H1 (cell line): ENCODE data around the gene UCKL1. TPM values are rescaled to one million over a fixed set of nuclear protein-coding genes. Genes with fewer than 3 reads are reported as not detected.

Experiments
- CTCF ChIA-PET: fragments of 300-600 bp; sonication (Branson Sonifier 250); formaldehyde crosslinking; loops from one replicate; lab custom pipeline; 2021; ENCODE audit not compliant: partially characterized antibody; lab: Charles Lee
- POLR2A ChIA-PET: fragments of 300-600 bp; sonication (Branson Sonifier 250); formaldehyde crosslinking; loops from one replicate; lab custom pipeline; 2021; ENCODE audit warnings: inconsistent platforms; ENCODE audit not compliant: partially characterized antibody; lab: Charles Lee
- DNase-seq, 2 experiments: peaks; one replicate each; pipeline versions ENCODE4 v3.0.0 to v3.0.0-alpha.2; 2010 to 2022; ENCODE audit warnings: low spot score in 2 of 2, low read depth in 1 of 2, mixed read lengths in 1 of 2
- FAIRE-seq: peaks from 2 replicates; lab custom pipeline; 2011; peaks lifted over from hg19 to GRCh38; lab: Jason Lieb, UNC
- H2AFZ ChIP-seq: 2 replicates; pipeline ENCODE4 v1.8.1; 2012; ENCODE audit warnings: low read length, inconsistent platforms
- H2AK5ac ChIP-seq: 2 replicates; pipeline ENCODE4 v1.6.1; 2013; ENCODE audit warnings: low read depth, low read length
- H2BK120ac ChIP-seq: replicated peaks from 2 replicates; pipeline ENCODE3; 2013; ENCODE audit warnings: low read depth, low read length, inconsistent platforms
- H2BK12ac ChIP-seq: 2 replicates; pipeline ENCODE4 v1.6.1; 2013; ENCODE audit warnings: low read depth, low read length
- H2BK15ac ChIP-seq: 2 replicates; pipeline ENCODE4 v1.6.1; 2013; ENCODE audit warnings: low read length
- H2BK20ac ChIP-seq: 2 replicates; pipeline ENCODE4 v1.6.1; 2013; ENCODE audit warnings: low read length
- H2BK5ac ChIP-seq: 2 replicates; pipeline ENCODE4 v1.6.1; 2013; ENCODE audit warnings: low read depth, low read length
- H3K14ac ChIP-seq: 2 replicates; pipeline ENCODE4 v1.6.1; 2013; ENCODE audit warnings: inconsistent platforms; ENCODE audit not compliant: insufficient read length
- H3K18ac ChIP-seq: 2 replicates; pipeline ENCODE4 v1.6.1; 2013; ENCODE audit warnings: low read length; ENCODE audit errors: extremely low read depth
- H3K23ac ChIP-seq: 2 replicates; pipeline ENCODE4 v1.6.1; 2013; ENCODE audit warnings: inconsistent platforms; ENCODE audit not compliant: insufficient read length
- H3K23me2 ChIP-seq: 2 replicates; pipeline ENCODE4 v1.6.1; 2013; ENCODE audit warnings: low read depth, low read length
- H3K27ac ChIP-seq: 2 replicates; pipeline ENCODE4 v1.6.1; 2011; ENCODE audit warnings: low read depth, low read length, inconsistent platforms
- H3K27me3 ChIP-seq, 4 experiments: replicated peaks in 1 of 4; 1 replicate in 1 of 4; 2 replicates in 3 of 4; pipeline versions ENCODE4 v1.6.1 to v1.8.1; 2011 to 2013; ENCODE audit warnings: low read length in 3 of 4, mild to moderate bottlenecking in 3 of 4, inconsistent platforms in 2 of 4, mixed read lengths in 2 of 4, moderate library complexity in 1 of 4; ENCODE audit not compliant: control insufficient read depth in 3 of 4, insufficient read depth in 3 of 4; ENCODE audit errors: extremely low read depth in 1 of 4
- H3K36me3 ChIP-seq, 4 experiments: 2 replicates each; pipeline versions ENCODE4 v1.6.1 to v1.8.1; 2011 to 2013; ENCODE audit warnings: mild to moderate bottlenecking in 4 of 4, low read length in 3 of 4, moderate library complexity in 2 of 4, control low read depth in 1 of 4, inconsistent platforms in 1 of 4; ENCODE audit not compliant: insufficient read depth in 4 of 4, control insufficient read depth in 2 of 4
- H3K4ac ChIP-seq: replicated peaks from 2 replicates; pipeline ENCODE3; 2013; ENCODE audit warnings: low read length, low read depth, mixed read lengths, inconsistent platforms; ENCODE audit not compliant: insufficient read length
- H3K4me1 ChIP-seq, 4 experiments: replicated peaks in 1 of 4; 1 replicate in 1 of 4; 2 replicates in 3 of 4; pipeline versions ENCODE4 v1.6.1 to v1.8.1; 2011 to 2013; ENCODE audit warnings: low read length in 3 of 4, inconsistent platforms in 2 of 4, mixed read lengths in 1 of 4; ENCODE audit not compliant: insufficient read depth in 4 of 4, control insufficient read depth in 3 of 4
- H3K4me2 ChIP-seq, 2 experiments: 2 replicates each; pipeline versions ENCODE4 v1.6.1 to v1.8.1; 2011 to 2013; ENCODE audit warnings: low read depth in 2 of 2, low read length in 2 of 2, control low read depth in 1 of 2, inconsistent platforms in 1 of 2, mild to moderate bottlenecking in 1 of 2; ENCODE audit not compliant: insufficient read depth in 1 of 2
- H3K4me3 ChIP-seq, 4 experiments: fragments of 200-600, 300-600 bp in 1 of 4; sonication (generic), shearing (Covaris generic), sonication (Bioruptor Twin) in 1 of 4; 2 replicates each; pipeline versions ENCODE4 v1.5.1 to v1.8.1; 2011 to 2016; ENCODE audit warnings: low read length in 4 of 4, low read depth in 3 of 4, control low read depth in 2 of 4, inconsistent platforms in 2 of 4, mild to moderate bottlenecking in 2 of 4, mixed read lengths in 1 of 4, moderate library complexity in 1 of 4; ENCODE audit not compliant: insufficient read depth in 2 of 4; ENCODE audit errors: extremely low read depth in 1 of 4
- H3K56ac ChIP-seq: replicated peaks from 2 replicates; pipeline ENCODE3; 2013; ENCODE audit warnings: low read depth, mild to moderate bottlenecking, mixed read lengths, low read length, inconsistent platforms; ENCODE audit not compliant: insufficient read length
- H3K79me1 ChIP-seq: 2 replicates; pipeline ENCODE4 v1.6.1; 2013; ENCODE audit warnings: low read depth, low read length, control low read depth
- H3K79me2 ChIP-seq, 2 experiments: 2 replicates each; pipeline versions ENCODE4 v1.6.1 to v1.8.1; 2012 to 2013; ENCODE audit warnings: low read length in 2 of 2, mild to moderate bottlenecking in 2 of 2, inconsistent platforms in 1 of 2; ENCODE audit not compliant: insufficient read depth in 2 of 2, control insufficient read depth in 1 of 2
- H3K9ac ChIP-seq, 4 experiments: replicated peaks in 1 of 4; 1 replicate in 1 of 4; 2 replicates in 3 of 4; pipeline versions ENCODE4 v1.6.1 to v1.8.1; 2011 to 2013; ENCODE audit warnings: low read depth in 3 of 4, low read length in 3 of 4, control low read depth in 2 of 4, mild to moderate bottlenecking in 2 of 4, moderate library complexity in 2 of 4, inconsistent platforms in 1 of 4; ENCODE audit errors: extremely low read depth in 1 of 4
- H3K9me3 ChIP-seq, 2 experiments: 2 replicates each; pipeline versions ENCODE4 v1.6.1 to v1.8.1; 2012 to 2013; ENCODE audit warnings: mild to moderate bottlenecking in 2 of 2, moderate library complexity in 2 of 2, control low read depth in 1 of 2, inconsistent platforms in 1 of 2, low read depth in 1 of 2, low read length in 1 of 2, mixed read lengths in 1 of 2; ENCODE audit not compliant: insufficient read depth in 2 of 2
- H4K20me1 ChIP-seq, 2 experiments: replicated peaks in 1 of 2; 2 replicates each; pipeline versions ENCODE3 to v1.8.1; 2011 to 2013; ENCODE audit warnings: inconsistent platforms in 2 of 2, low read length in 2 of 2, mild to moderate bottlenecking in 1 of 2; ENCODE audit not compliant: insufficient read depth in 2 of 2, control insufficient read depth in 1 of 2
- H4K5ac ChIP-seq: 2 replicates; pipeline ENCODE4 v1.6.1; 2013; ENCODE audit warnings: low read length, low read depth, mixed read lengths, inconsistent platforms; ENCODE audit not compliant: insufficient read length
- H4K8ac ChIP-seq: 2 replicates; pipeline ENCODE4 v1.8.0; 2013; ENCODE audit warnings: mild to moderate bottlenecking, moderate library complexity, low read length, inconsistent platforms; ENCODE audit not compliant: insufficient read depth; ENCODE audit errors: extremely low read depth
- H4K91ac ChIP-seq: replicated peaks from 2 replicates; pipeline ENCODE3; 2013; ENCODE audit warnings: low read length, mixed read lengths, inconsistent platforms; ENCODE audit not compliant: insufficient read length
- BACH1 ChIP-seq: IDR thresholded peaks from 2 replicates; pipeline ENCODE4 v1.6.1; 2012; ENCODE audit warnings: low read length, improper control_type of control experiment
- EP300 ChIP-seq, 2 experiments: IDR thresholded peaks; 1 replicate in 1 of 2; 2 replicates in 1 of 2; pipeline ENCODE4 v1.6.1; 2011 to 2012; ENCODE audit warnings: low read depth in 2 of 2, low read length in 2 of 2, mild to moderate bottlenecking in 2 of 2, borderline replicate concordance in 1 of 2, inconsistent platforms in 1 of 2, moderate library complexity in 1 of 2
- JUN ChIP-seq: IDR thresholded peaks from 2 replicates; pipeline ENCODE4 v1.6.1; 2011; ENCODE audit warnings: low read depth, mild to moderate bottlenecking, improper control_type of control experiment, low read length
- KDM4A ChIP-seq: IDR thresholded peaks from one replicate; pipeline ENCODE4 v1.7.1; 2012; ENCODE audit warnings: low read depth, mild to moderate bottlenecking, moderate library complexity, low read length, inconsistent platforms; ENCODE audit not compliant: severe bottlenecking
- KDM5A ChIP-seq: fragments of 200-600 bp; IDR thresholded peaks from 2 replicates; pipeline ENCODE4 v1.7.1; 2012; ENCODE audit warnings: mild to moderate bottlenecking, low read length, inconsistent platforms, mixed read lengths
- PHF8 ChIP-seq: fragments of 200-600 bp; sonication (generic); conservative IDR thresholded peaks from 2 replicates; pipeline ENCODE4 v1.7.1; 2012; ENCODE audit warnings: low read depth, mild to moderate bottlenecking, inconsistent platforms, low read length, moderate library complexity
- SAP30 ChIP-seq: fragments of 300-600 bp; sonication (generic); IDR thresholded peaks from 2 replicates; pipeline ENCODE4 v1.7.1; 2012; ENCODE audit warnings: low read length, moderate library complexity, mild to moderate bottlenecking, inconsistent platforms; ENCODE audit not compliant: insufficient read depth, insufficient replicate concordance
- SP1 ChIP-seq: IDR thresholded peaks from 2 replicates; pipeline ENCODE4 v1.6.1; 2011; ENCODE audit warnings: low read depth, low read length
- TCF12 ChIP-seq: IDR thresholded peaks from 2 replicates; pipeline ENCODE4 v1.6.1; 2011; ENCODE audit warnings: low read depth, mild to moderate bottlenecking, low read length
- TEAD4 ChIP-seq: IDR thresholded peaks from 2 replicates; pipeline ENCODE4 v1.6.1; 2012; ENCODE audit warnings: low read depth, low read length, inconsistent platforms, mixed read lengths
- USF2 ChIP-seq: IDR thresholded peaks from 2 replicates; pipeline ENCODE4 v1.6.1; 2011; ENCODE audit warnings: low read length, improper control_type of control experiment
- YY1 ChIP-seq: IDR thresholded peaks from 2 replicates; pipeline ENCODE4 v1.6.1; 2011; ENCODE audit warnings: low read depth, mild to moderate bottlenecking, low read length
- WGBS, 2 experiments: shearing (Covaris generic) in 1 of 2; methylation state at CpG; one replicate each; pipeline versions ENCODE4 v1.1.6 to v1.1.7; 2013 to 2015; ENCODE audit warnings: low lambda C conversion rate in 2 of 2, mixed read lengths in 2 of 2, inconsistent platforms in 1 of 2, low coverage in 1 of 2, missing lambda C conversion rate in 1 of 2; ENCODE audit not compliant: insufficient replicate concordance in 2 of 2, insufficient coverage in 1 of 2, insufficient read length in 1 of 2; ENCODE audit errors: extremely low coverage in 1 of 2, missing lambda C conversion rate in 1 of 2; 5-methylcytosine and 5-hydroxymethylcytosine counted together
- polyA plus RNA-seq, 7 experiments: library from polyadenylated mRNA; depleted of rRNA in 3 of 7; stranded (reverse) in 5 of 7; unstranded in 2 of 7; fragments of >200 nt in 5 of 7; fragments of 200-250 nt in 2 of 7; gene quantifications; 1 replicate in 5 of 7; 2 replicates in 1 of 7; 4 replicates in 1 of 7; pipeline versions ENCODE4 v1.2.1 to v1.2.3, GENCODE V29; 2011 to 2013; ENCODE audit warnings: missing spikeins in 2 of 7, mixed read lengths in 2 of 7
- total RNA-seq: library from RNA; stranded (reverse); fragmentation: NEBNext Ultra II Directional; extraction: Animal tissue kit (Norgen Biotek cat#: 25700); gene quantifications from 2 replicates; pipeline ENCODE4 v1.2.1, GENCODE V29; 2021

The UCKL1 gene
- total and polyA plus RNA-seq, 2 of the 8 experiments (the other 6 are each of a cell fraction or from before 2014, with no cell fraction given): 36.5 to 91.2 TPM

- WGBS, 2 experiments: 93% methylated on average over 23 of the region's 27 CpGs; no CpG with 5 or more reads in 1 of the 2 experiments
- ChIA-PET POLR2A (interaction anchor here (0.7 kb wide), 1 partner anchor 115 kb away, joined by 3 read pairs; no protein-coding TSS in a partner anchor), CTCF (no interaction called here)
- Histone ChIP-seq H2BK5ac (no peak overlapping the region), H3K14ac (no peak overlapping the region), H3K27ac (no peak overlapping the region), H3K9me3 (peaks cover 40 to 49% of the 10 kb centered on the region in 2 experiments), H4K5ac (no peak overlapping the region), H2BK12ac (no peak overlapping the region), H3K4me2 (no peak overlapping the region), H2BK15ac (no peak overlapping the region), H3K9ac (no peak overlapping the region), H3K4me1 (peaks cover 0 to 14% (median 9%) of the 10 kb centered on the region in 4 experiments; a peak in 6 of 7 replicates), H2BK120ac (no peak overlapping the region), H2AFZ (no peak overlapping the region), H4K8ac (no peak overlapping the region), H3K18ac (no peak overlapping the region), H2AK5ac (no peak overlapping the region), H3K36me3 (peaks cover 22 to 66% (median 50%) of the 10 kb centered on the region in 4 experiments), H4K20me1 (peaks cover 0 to 2% of the 10 kb centered on the region in 2 experiments), H3K56ac (no peak overlapping the region), H4K91ac (no peak overlapping the region), H3K4ac (no peak overlapping the region), H3K23ac (no peak overlapping the region), H2BK20ac (no peak overlapping the region), H3K23me2 (no peaks in the 10 kb centered on the region), H3K79me2 (no peaks in the 10 kb centered on the region), H3K27me3 (no peaks in the 10 kb centered on the region), H3K4me3 (no peak overlapping the region), H3K79me1 (peaks cover 3% of the 10 kb centered on the region)
- no peak for FAIRE-seq
- DNase-seq: no peak
- TF ChIP-seq TCF12: no peak
- no peak for TF ChIP-seq BACH1
- no peak for TF ChIP-seq SAP30
- no peak for TF ChIP-seq USF2
- no peak for TF ChIP-seq TEAD4
- TF ChIP-seq YY1: no peak
- no peak for TF ChIP-seq PHF8
- no peak for TF ChIP-seq SP1
- no peak for TF ChIP-seq KDM5A
- TF ChIP-seq EP300 (IDR thresholded peaks at IDR 0.05; ENCODE audit: borderline replicate concordance in 1 of 2, low read depth in 2 of 2, low read length in 2 of 2): no peak
- no peak for TF ChIP-seq KDM4A
- TF ChIP-seq JUN: no peak
Observed at GRCh38 chr20:63963348-63963741, 7.1 kb upstream of the UCKL1 start.
